SH-SY5Y (cell line): Measurements from ENCODE around the gene ENPP3.

Experiments used
- GATA2 ChIP-seq: IDR thresholded peaks from 2 replicates; pipeline ENCODE4 v1.6.1; 2011; ENCODE audit warnings: mild to moderate bottlenecking, low read depth, low read length
- GATA3 ChIP-seq: IDR thresholded peaks from 2 replicates; pipeline ENCODE4 v1.6.1; 2011; ENCODE audit warnings: low read depth, mild to moderate bottlenecking, low read length, moderate library complexity

DNA sequence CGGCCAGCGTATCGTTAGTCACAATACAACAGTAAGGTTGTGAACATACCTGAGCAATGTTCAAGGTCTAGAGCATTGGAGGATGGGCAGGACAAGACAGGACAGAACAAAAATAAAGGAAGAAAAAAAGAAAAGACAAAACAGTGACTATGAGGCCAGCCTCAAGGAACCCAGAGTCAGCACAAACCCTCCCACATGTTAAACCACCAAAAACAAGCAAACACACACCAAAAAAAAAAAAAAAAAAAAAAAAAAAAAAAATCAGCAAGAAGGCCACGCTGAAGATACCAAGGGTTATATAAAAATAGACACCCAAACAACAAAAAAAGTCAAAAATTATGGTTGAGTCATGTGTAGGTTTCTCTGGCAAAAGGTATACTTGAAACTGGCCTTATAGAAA lies 21.8 kb upstream of the ENPP3 start:
- TF ChIP-seq GATA2 (no peak), GATA3 (no peak)
